Astrocyte (in vitro differentiated cells and primary cell): Measurements from ENCODE around the gene ALX4. TPM values are rescaled to one million over a fixed set of nuclear protein-coding genes. Genes with fewer than 3 reads are reported as not detected.
A peak's percentile ranks its signal among the peaks of the same experiment; 100 is the strongest.

Source experiments
- DNase-seq: peaks from one replicate; pipeline ENCODE4 v3.0.0-alpha.2; 2010; ENCODE audit warnings: low read depth
- FAIRE-seq: peaks from 2 replicates; lab custom pipeline; 2011; peaks lifted over from hg19 to GRCh38; lab: Jason Lieb, UNC
- H2AFZ ChIP-seq: 2 replicates; pipeline ENCODE4 v1.6.0; 2012; ENCODE audit warnings: low read depth, low read length, inconsistent platforms
- H3K27ac ChIP-seq: 2 replicates; pipeline ENCODE4 v1.5.1; 2011; ENCODE audit warnings: low read depth, low read length, inconsistent platforms
- H3K27me3 ChIP-seq: 2 replicates; pipeline ENCODE4 v1.6.0; 2011; ENCODE audit warnings: low read length, inconsistent platforms; ENCODE audit not compliant: insufficient read depth
- H3K36me3 ChIP-seq: 2 replicates; pipeline ENCODE4 v1.5.1; 2011; ENCODE audit warnings: low read length, inconsistent platforms; ENCODE audit not compliant: insufficient read depth
- H3K4me1 ChIP-seq: 2 replicates; pipeline ENCODE4 v1.5.1; 2011; ENCODE audit warnings: low read length, inconsistent platforms; ENCODE audit not compliant: insufficient read depth
- H3K4me2 ChIP-seq: 2 replicates; pipeline ENCODE4 v1.6.0; 2012; ENCODE audit warnings: low read length, inconsistent platforms
- H3K4me3 ChIP-seq: 2 replicates; pipeline ENCODE4 v1.5.1; 2011; ENCODE audit warnings: low read depth, mild to moderate bottlenecking, low read length, inconsistent platforms; ENCODE audit not compliant: insufficient read depth
- H3K79me2 ChIP-seq: 2 replicates; pipeline ENCODE4 v1.6.0; 2012; ENCODE audit warnings: mild to moderate bottlenecking, low read length, inconsistent platforms; ENCODE audit not compliant: insufficient read depth
- H3K9ac ChIP-seq: 2 replicates; pipeline ENCODE4 v1.6.0; 2012; ENCODE audit warnings: mild to moderate bottlenecking, low read length, inconsistent platforms
- H3K9me3 ChIP-seq: 2 replicates; pipeline ENCODE4 v1.5.1; 2012; ENCODE audit warnings: low read depth, mild to moderate bottlenecking, low read length, inconsistent platforms; ENCODE audit not compliant: insufficient read depth
- H4K20me1 ChIP-seq: 2 replicates; pipeline ENCODE4 v1.6.0; 2012; ENCODE audit warnings: low read length, inconsistent platforms; ENCODE audit not compliant: insufficient read depth
- H3K27ac Mint-ChIP-seq: one replicate; pipeline ENCODE4 v1.8.0; 2021; ENCODE audit warnings: mild to moderate bottlenecking, mixed read lengths; ENCODE audit not compliant: unreplicated experiment
- H3K27me3 Mint-ChIP-seq: one replicate; pipeline ENCODE4 v1.8.0; 2021; ENCODE audit warnings: low read depth, mixed read lengths; ENCODE audit not compliant: unreplicated experiment
- H3K36me3 Mint-ChIP-seq: one replicate; pipeline ENCODE4 v1.8.0; 2021; ENCODE audit warnings: low read depth, mixed read lengths; ENCODE audit not compliant: unreplicated experiment
- H3K4me1 Mint-ChIP-seq: one replicate; pipeline ENCODE4 v1.8.0; 2021; ENCODE audit warnings: low read depth, mixed read lengths; ENCODE audit not compliant: unreplicated experiment
- H3K4me3 Mint-ChIP-seq: one replicate; pipeline ENCODE4 v1.8.0; 2021; ENCODE audit warnings: mild to moderate bottlenecking, moderate library complexity, mixed read lengths; ENCODE audit not compliant: unreplicated experiment
- H3K9me3 Mint-ChIP-seq: one replicate; pipeline ENCODE4 v1.8.0; 2021; ENCODE audit warnings: mild to moderate bottlenecking, mixed read lengths; ENCODE audit not compliant: unreplicated experiment
- EZH2 ChIP-seq: IDR thresholded peaks from 2 replicates; pipeline ENCODE4 v1.6.1; 2012; ENCODE audit warnings: mild to moderate bottlenecking, low read length, inconsistent platforms; ENCODE audit not compliant: insufficient read depth
- total RNA-seq: library from RNA; stranded (reverse); gene quantifications from 2 replicates; pipeline ENCODE4 v1.2.1, GENCODE V29; 2021
- TF ChIP-seq, protein P1 (sequence below): IDR thresholded peaks from 2 replicates; pipeline ENCODE4 v1.5.1; 2011; ENCODE audit warnings: low read depth, mild to moderate bottlenecking, inconsistent platforms, low read length, moderate library complexity; ENCODE audit not compliant: insufficient read depth

Gene ALX4
- total RNA-seq, 1 donor from 2014 or later, result not detected

DNA sequence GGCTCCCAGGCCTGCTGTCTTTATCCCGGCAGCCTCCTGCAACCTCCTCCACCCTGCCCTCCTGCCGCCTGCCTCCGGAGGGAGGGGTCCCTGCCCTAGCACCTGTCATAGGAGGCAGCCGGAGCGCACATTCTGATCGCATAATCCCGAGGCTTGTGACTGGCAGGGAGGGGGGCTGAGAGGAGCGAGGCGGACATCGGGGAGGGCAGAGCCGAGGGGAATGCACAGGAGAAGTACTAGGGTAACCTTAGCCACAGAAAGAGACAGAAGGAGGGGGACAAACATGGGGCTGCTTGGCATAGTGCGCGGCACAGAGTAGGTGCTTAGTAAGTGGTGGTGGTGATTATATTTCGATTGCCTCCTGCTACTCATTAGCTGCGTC is 9.2 kb upstream of the ALX4 start:
- H3K36me3 ChIP-seq, result no peaks in the 10 kb centered on the region
- no peaks in the 10 kb centered on the region for H3K4me1 Mint-ChIP-seq
- DNase-seq (no peak), FAIRE-seq (no peak)
- H3K79me2 ChIP-seq, result no peaks in the 10 kb centered on the region
- no peak overlapping the region for H3K4me3 ChIP-seq
- H3K4me2 ChIP-seq, result no peak overlapping the region
- no peak overlapping the region for H3K27ac Mint-ChIP-seq
- H3K9me3 Mint-ChIP-seq, result peaks cover 11% of the 10 kb centered on the region
- H3K9ac ChIP-seq, result no peak overlapping the region
- H3K4me3 Mint-ChIP-seq, result no peak overlapping the region
- no peak overlapping the region for H2AFZ ChIP-seq
- TF ChIP-seq, protein P1, sequence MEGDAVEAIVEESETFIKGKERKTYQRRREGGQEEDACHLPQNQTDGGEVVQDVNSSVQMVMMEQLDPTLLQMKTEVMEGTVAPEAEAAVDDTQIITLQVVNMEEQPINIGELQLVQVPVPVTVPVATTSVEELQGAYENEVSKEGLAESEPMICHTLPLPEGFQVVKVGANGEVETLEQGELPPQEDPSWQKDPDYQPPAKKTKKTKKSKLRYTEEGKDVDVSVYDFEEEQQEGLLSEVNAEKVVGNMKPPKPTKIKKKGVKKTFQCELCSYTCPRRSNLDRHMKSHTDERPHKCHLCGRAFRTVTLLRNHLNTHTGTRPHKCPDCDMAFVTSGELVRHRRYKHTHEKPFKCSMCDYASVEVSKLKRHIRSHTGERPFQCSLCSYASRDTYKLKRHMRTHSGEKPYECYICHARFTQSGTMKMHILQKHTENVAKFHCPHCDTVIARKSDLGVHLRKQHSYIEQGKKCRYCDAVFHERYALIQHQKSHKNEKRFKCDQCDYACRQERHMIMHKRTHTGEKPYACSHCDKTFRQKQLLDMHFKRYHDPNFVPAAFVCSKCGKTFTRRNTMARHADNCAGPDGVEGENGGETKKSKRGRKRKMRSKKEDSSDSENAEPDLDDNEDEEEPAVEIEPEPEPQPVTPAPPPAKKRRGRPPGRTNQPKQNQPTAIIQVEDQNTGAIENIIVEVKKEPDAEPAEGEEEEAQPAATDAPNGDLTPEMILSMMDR, result no peak
- no peak for TF ChIP-seq EZH2
- no peaks in the 10 kb centered on the region for H4K20me1 ChIP-seq
- H3K27me3 ChIP-seq, result peaks cover 95% of the 10 kb centered on the region
- no peak overlapping the region for H3K27ac ChIP-seq
- peaks cover 88% of the 10 kb centered on the region for H3K27me3 Mint-ChIP-seq
- no peaks in the 10 kb centered on the region for H3K9me3 ChIP-seq
- no peaks in the 10 kb centered on the region for H3K36me3 Mint-ChIP-seq
- H3K4me1 ChIP-seq, result peaks cover 14% of the 10 kb centered on the region

- peaks cover 14% of the 10 kb centered on the region for H3K4me1 ChIP-seq
- no peak overlapping the region for H3K4me2 ChIP-seq
- no peaks in the 10 kb centered on the region for H4K20me1 ChIP-seq
- peaks cover 95% of the 10 kb centered on the region for H3K27me3 ChIP-seq
- H3K9ac ChIP-seq, result no peak overlapping the region
- no peaks in the 10 kb centered on the region for H3K79me2 ChIP-seq
- TF ChIP-seq, protein P1, result no peak
- peak; percentile 9 for TF ChIP-seq EZH2
- Mint-ChIP-seq H3K4me1 (no peaks in the 10 kb centered on the region), H3K27me3 (peaks cover 88% of the 10 kb centered on the region), H3K36me3 (no peaks in the 10 kb centered on the region), H3K27ac (no peak overlapping the region), H3K4me3 (no peak overlapping the region), H3K9me3 (peaks cover 11% of the 10 kb centered on the region)
- H2AFZ ChIP-seq, result no peak overlapping the region
- no peaks in the 10 kb centered on the region for H3K9me3 ChIP-seq
- DNase-seq (no peak), FAIRE-seq (no peak)
- no peak overlapping the region for H3K4me3 ChIP-seq
- H3K27ac ChIP-seq, result no peak overlapping the region
- H3K36me3 ChIP-seq, result no peaks in the 10 kb centered on the region
Measured at GRCh38 chr11:44318369-44318768, 8.4 kb upstream of the ALX4 start.

DNA sequence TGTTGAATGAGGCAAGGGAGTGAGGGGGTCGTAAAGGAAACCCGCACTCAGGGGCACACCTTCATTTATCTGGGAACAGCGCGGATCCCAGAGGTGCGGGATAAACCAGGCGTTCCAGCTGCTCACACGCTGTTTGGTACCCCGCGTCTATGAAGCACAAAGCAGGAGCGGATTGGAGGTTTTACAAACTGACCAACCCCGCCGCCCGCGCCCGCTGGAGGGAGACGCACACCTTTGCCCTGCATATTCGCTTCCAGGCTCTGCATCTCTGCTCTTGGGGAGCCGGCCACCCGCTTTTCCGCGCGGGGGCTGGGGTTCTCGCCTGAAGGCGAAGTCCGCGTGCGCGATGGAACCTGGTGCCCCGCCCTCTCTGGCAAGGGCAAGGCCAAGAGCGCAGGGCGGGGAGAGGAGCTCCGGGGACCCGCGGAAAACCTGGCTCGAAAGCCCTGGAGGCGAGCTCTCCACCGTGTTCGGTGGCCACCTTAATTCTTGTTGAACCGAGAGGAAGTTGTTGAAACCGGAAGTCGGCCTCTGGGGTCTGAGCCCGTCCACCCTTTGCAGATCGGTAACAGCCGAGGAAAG is 6.8 kb upstream of the ALX4 start:
- peaks cover 14% of the 10 kb centered on the region for H3K9me3 Mint-ChIP-seq
- FAIRE-seq (no peak), DNase-seq (no peak)
- Histone ChIP-seq H2AFZ (peak overlapping the region; percentile 60), H3K9ac (no peak overlapping the region), H3K4me1 (peaks cover 14% of the 10 kb centered on the region), H3K9me3 (no peaks in the 10 kb centered on the region), H3K4me2 (peak overlapping the region; percentile 81), H3K36me3 (no peaks in the 10 kb centered on the region), H4K20me1 (no peaks in the 10 kb centered on the region), H3K4me3 (peak overlapping the region; percentile 28), H3K27ac (no peak overlapping the region), H3K27me3 (peaks cover 95% of the 10 kb centered on the region), H3K79me2 (no peaks in the 10 kb centered on the region)
- no peaks in the 10 kb centered on the region for H3K36me3 Mint-ChIP-seq
- peaks cover 88% of the 10 kb centered on the region for H3K27me3 Mint-ChIP-seq
- peak overlapping the region; percentile 62 for H3K4me3 Mint-ChIP-seq
- no peaks in the 10 kb centered on the region for H3K4me1 Mint-ChIP-seq
- peak; percentile 75 for TF ChIP-seq EZH2
- TF ChIP-seq, protein P1, result no peak
- H3K27ac Mint-ChIP-seq, result no peak overlapping the region
